HepG2 (cell line): ENCODE measurements around the gene TPSAB1. TPM values are rescaled to one million over a fixed set of nuclear protein-coding genes. Genes with fewer than 3 reads are reported as not detected.

Experiments used
- ATAC-seq: fragments of 200-7000 bp; cut with Tn5 transposase; 3 replicates; pipeline ENCODE4 v1.9.1; 2020; ENCODE audit warnings: mild to moderate bottlenecking, moderate library complexity
- BruUV-seq: library from RNA; stranded (reverse); fragments of 400-500 nt; replicated peaks from 2 replicates; lab custom pipeline; 2021; lab: Mats Ljungman, UMichigan
- CTCF ChIA-PET: fragments of 300-600 bp; formaldehyde crosslinking; extraction: SDS; loops from one replicate; lab custom pipeline; 2021; ENCODE audit warnings: low total read pairs, inconsistent platforms, low intra/inter-chr PET ratio; lab: Yijun Ruan, JAX
- POLR2A ChIA-PET: fragments of 350-600 bp; sonication (Branson Sonifier 250); formaldehyde crosslinking; loops from one replicate; lab custom pipeline; 2020; ENCODE audit warnings: antibody characterized with exemption, inconsistent platforms; lab: Yijun Ruan, JAX
- DNase-seq: peaks from one replicate; pipeline ENCODE4 v3.0.0-alpha.2; 2015; ENCODE audit warnings: low spot score
- FAIRE-seq: peaks from 3 replicates; lab custom pipeline; 2011; peaks lifted over from hg19 to GRCh38; lab: Jason Lieb, UNC
- H2AFZ ChIP-seq: one replicate; pipeline ENCODE4 v1.6.1; 2011; ENCODE audit warnings: low read length, inconsistent platforms
- H3K27ac ChIP-seq: fragments of 300-600 bp; 3 replicates; pipeline ENCODE4 v1.8.0; 2011; ENCODE audit warnings: mixed run types, mild to moderate bottlenecking, mixed read lengths, low read length, inconsistent platforms; ENCODE audit not compliant: insufficient read depth; ENCODE audit errors: extremely low read length
- H3K27me3 ChIP-seq, 2 experiments: fragments of 200-600 bp in 1 of 2; 2 replicates in 1 of 2; 3 replicates in 1 of 2; pipeline versions ENCODE4 v1.6.0 to v1.8.0; 2011; ENCODE audit warnings: low read length in 2 of 2, mild to moderate bottlenecking in 2 of 2, moderate library complexity in 2 of 2, inconsistent platforms in 1 of 2; ENCODE audit not compliant: insufficient read depth in 2 of 2, control insufficient read depth in 1 of 2
- H3K36me3 ChIP-seq, 2 experiments: fragments of 200-600 bp in 1 of 2; replicated peaks in 1 of 2; 2 replicates in 1 of 2; 3 replicates in 1 of 2; pipeline versions ENCODE4 v1.5.1 to v1.8.0; 2011; ENCODE audit warnings: low read length in 2 of 2, inconsistent platforms in 1 of 2; ENCODE audit not compliant: insufficient read depth in 2 of 2, control insufficient read depth in 1 of 2
- H3K4me1 ChIP-seq: 2 replicates; pipeline ENCODE4 v1.5.1; 2012; ENCODE audit warnings: low read length, inconsistent platforms; ENCODE audit not compliant: insufficient read depth
- H3K4me2 ChIP-seq: 2 replicates; pipeline ENCODE4 v1.6.0; 2011; ENCODE audit warnings: low read depth, low read length, inconsistent platforms
- H3K4me3 ChIP-seq, 3 experiments: fragments of 200-600 bp in 1 of 3; sonication (generic), shearing (Covaris generic) in 1 of 3; replicated peaks in 1 of 3; 2 replicates each; pipeline ENCODE4 v1.5.1; 2011 to 2016; ENCODE audit warnings: low read length in 3 of 3, inconsistent platforms in 2 of 3, low read depth in 2 of 3, mild to moderate bottlenecking in 2 of 3, control low read depth in 1 of 3, mixed read lengths in 1 of 3; ENCODE audit not compliant: insufficient read depth in 1 of 3
- H3K79me2 ChIP-seq: one replicate; pipeline ENCODE4 v1.6.1; 2011; ENCODE audit warnings: low read length, inconsistent platforms; ENCODE audit not compliant: insufficient read depth
- H3K9ac ChIP-seq: 2 replicates; pipeline ENCODE4 v1.6.0; 2011; ENCODE audit warnings: mild to moderate bottlenecking, low read depth, low read length, inconsistent platforms; ENCODE audit not compliant: insufficient read depth
- H3K9me3 ChIP-seq: 2 replicates; pipeline ENCODE4 v1.5.1; 2012; ENCODE audit warnings: mild to moderate bottlenecking, low read length
- H4K20me1 ChIP-seq: 2 replicates; pipeline ENCODE4 v1.6.0; 2011; ENCODE audit warnings: inconsistent platforms, mild to moderate bottlenecking, low read length, moderate library complexity; ENCODE audit not compliant: insufficient read depth
- STAG1 ChIP-seq: sonication (generic); formaldehyde crosslinking; IDR thresholded peaks from 2 replicates; pipeline ENCODE4 v1.4.0; 2020; ENCODE audit warnings: missing genetic modification reagents
- ZNF225 ChIP-seq: sonication (generic); formaldehyde crosslinking; IDR thresholded peaks from 2 replicates; pipeline ENCODE4 v1.4.0; 2020; ENCODE audit warnings: mild to moderate bottlenecking, missing genetic modification reagents
- ZNF572 ChIP-seq: sonication (generic); formaldehyde crosslinking; IDR thresholded peaks from 2 replicates; pipeline ENCODE4 v1.5.1; 2020; ENCODE audit warnings: mild to moderate bottlenecking, missing genetic modification reagents
- WGBS: methylation state at CpG from one replicate; pipeline ENCODE4 v1.1.6; 2017; ENCODE audit warnings: low lambda C conversion rate; 5-methylcytosine and 5-hydroxymethylcytosine counted together
- in situ Hi-C: cut with HindIII; loops from 2 replicates; pipeline ENCODE4 v1.10.0; 2017; ENCODE audit warnings: low pct_unique_long_range_greater_than_20kb; ENCODE audit not compliant: extremely low pct_ligation_motif_present
- intact Hi-C: fragments of 100-400 bp; cut with micrococcal nuclease; formaldehyde crosslinking; loops from one replicate; pipeline ENCODE4 v1.10.0; 2022; ENCODE audit not compliant: unreplicated experiment
- polyA plus RNA-seq, 8 experiments: library from polyadenylated mRNA; depleted of rRNA in 3 of 8; stranded (reverse) in 7 of 8; unstranded in 1 of 8; fragments of >200 nt; fragmentation: Illumina TruSeq in 4 of 8; extraction: Trizol in 4 of 8; gene quantifications; 2 replicates each; pipeline versions ENCODE4 v1.2.1 to v1.2.3, GENCODE V29; 2011 to 2016; ENCODE audit warnings: low read depth in 4 of 8, missing spikeins in 1 of 8, mixed read lengths in 1 of 8; ENCODE audit not compliant: insufficient read depth in 1 of 8
- total RNA-seq, 5 experiments: library from RNA; depleted of rRNA; stranded (reverse); fragments of >200 nt; fragmentation: Illumina TruSeq; extraction: Trizol; gene quantifications; 2 replicates each; pipeline ENCODE4 v1.2.3, GENCODE V29; 2016; ENCODE audit warnings: low read depth in 1 of 5
- TF ChIP-seq, protein P1 (sequence below): sonication (generic); formaldehyde crosslinking; IDR thresholded peaks from 2 replicates; pipeline ENCODE4 v1.5.0; 2020; ENCODE audit warnings: mild to moderate bottlenecking, missing genetic modification reagents, moderate library complexity

The TPSAB1 gene
- total and polyA plus RNA-seq, 2 of the 13 experiments (the other 11 are each of a cell fraction or from before 2014, with no cell fraction given) = 0.12 TPM; not detected in 1

DNA sequence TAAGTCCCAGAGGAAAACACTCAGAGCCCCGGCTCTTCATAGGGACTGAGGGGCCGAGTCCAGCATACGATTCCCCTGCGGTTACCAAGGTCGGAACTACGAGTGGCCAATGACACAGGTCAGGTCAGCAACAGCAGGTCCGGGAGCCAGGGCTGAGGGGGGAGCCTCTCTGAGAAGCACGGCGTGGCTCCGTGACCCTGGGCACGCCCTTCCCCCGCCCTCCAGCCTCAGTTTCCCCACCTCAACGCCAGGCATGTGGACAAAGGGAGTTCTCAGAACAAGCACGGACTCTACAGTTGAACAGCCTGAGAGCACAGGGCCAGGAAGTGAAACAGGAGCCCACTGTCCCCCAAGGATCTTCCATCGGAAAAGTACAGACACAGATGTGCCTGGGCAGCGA lies 41.0 kb downstream of the TPSAB1 start:
- FAIRE-seq (no peak), DNase-seq (no peak), ATAC-seq (no peak)
- no peak for TF ChIP-seq ZNF572
- no peaks in the 10 kb centered on the region for H3K79me2 ChIP-seq
- H3K27ac ChIP-seq = no peak overlapping the region
- WGBS = 29% methylated on average over 4 of the region's 16 CpGs
- H3K4me2 ChIP-seq = no peak overlapping the region
- POLR2A ChIA-PET = no interaction called here
- intact Hi-C loops (no loop called here), in situ Hi-C loops (no loop called here)
- no peaks in the 10 kb centered on the region for H4K20me1 ChIP-seq
- no peaks in the 10 kb centered on the region for H3K9me3 ChIP-seq
- no peak overlapping the region for H2AFZ ChIP-seq
- no TSS peak for BruUV-seq
- no peak overlapping the region for H3K9ac ChIP-seq
- H3K27me3 ChIP-seq = peaks cover 39 to 87% of the 10 kb centered on the region in 2 experiments
- no peaks in the 10 kb centered on the region for H3K36me3 ChIP-seq
- H3K4me1 ChIP-seq = no peaks in the 10 kb centered on the region
- CTCF ChIA-PET = no interaction called here
- no peak overlapping the region for H3K4me3 ChIP-seq

- H3K9me3 ChIP-seq = no peaks in the 10 kb centered on the region
- intact Hi-C loops = no loop called here
- TF ChIP-seq ZNF225 (CRISPR knock-in tag) (no peak), STAG1 (CRISPR knock-in tag) (0 out of 2 replicates have a peak, but pooled peaks have one; percentile 11)
- TF ChIP-seq, protein P1, sequence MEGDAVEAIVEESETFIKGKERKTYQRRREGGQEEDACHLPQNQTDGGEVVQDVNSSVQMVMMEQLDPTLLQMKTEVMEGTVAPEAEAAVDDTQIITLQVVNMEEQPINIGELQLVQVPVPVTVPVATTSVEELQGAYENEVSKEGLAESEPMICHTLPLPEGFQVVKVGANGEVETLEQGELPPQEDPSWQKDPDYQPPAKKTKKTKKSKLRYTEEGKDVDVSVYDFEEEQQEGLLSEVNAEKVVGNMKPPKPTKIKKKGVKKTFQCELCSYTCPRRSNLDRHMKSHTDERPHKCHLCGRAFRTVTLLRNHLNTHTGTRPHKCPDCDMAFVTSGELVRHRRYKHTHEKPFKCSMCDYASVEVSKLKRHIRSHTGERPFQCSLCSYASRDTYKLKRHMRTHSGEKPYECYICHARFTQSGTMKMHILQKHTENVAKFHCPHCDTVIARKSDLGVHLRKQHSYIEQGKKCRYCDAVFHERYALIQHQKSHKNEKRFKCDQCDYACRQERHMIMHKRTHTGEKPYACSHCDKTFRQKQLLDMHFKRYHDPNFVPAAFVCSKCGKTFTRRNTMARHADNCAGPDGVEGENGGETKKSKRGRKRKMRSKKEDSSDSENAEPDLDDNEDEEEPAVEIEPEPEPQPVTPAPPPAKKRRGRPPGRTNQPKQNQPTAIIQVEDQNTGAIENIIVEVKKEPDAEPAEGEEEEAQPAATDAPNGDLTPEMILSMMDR (CRISPR knock-in tag) = peak; percentile 31; the same call in 1 of the 2 replicates
- H3K9ac ChIP-seq = no peak overlapping the region
- DNase-seq = no peak
- H4K20me1 ChIP-seq = no peaks in the 10 kb centered on the region
- BruUV-seq = no TSS peak
- H3K4me1 ChIP-seq = no peaks in the 10 kb centered on the region
- no peak overlapping the region for H3K4me2 ChIP-seq
- H3K36me3 ChIP-seq = no peaks in the 10 kb centered on the region
- CTCF ChIA-PET = no interaction called here
- POLR2A ChIA-PET = no interaction called here
- H3K27me3 ChIP-seq = peaks cover 35 to 87% of the 10 kb centered on the region in 2 experiments
- H3K4me3 ChIP-seq = no peak overlapping the region
- H3K79me2 ChIP-seq = no peaks in the 10 kb centered on the region
- FAIRE-seq = no peak
- no peak overlapping the region for H3K27ac ChIP-seq
- in situ Hi-C loops = no loop called here
- 29% methylated on average over 4 of the region's 17 CpGs for whole genome bisulfite sequencing
- no peak for ATAC-seq
- no peak overlapping the region for H2AFZ ChIP-seq
Observed at GRCh38 chr16:1282324-1282973, 41.9 kb downstream of the TPSAB1 start.
